Hepatocyte (in vitro differentiated cells): ENCODE measurements around the gene DOCK3.

Source experiments
- EZH2 ChIP-seq: fragments of 200-600 bp; sonication (generic); IDR thresholded peaks from 2 replicates; pipeline ENCODE4 v1.6.1; 2016; ENCODE audit warnings: antibody characterized with exemption, mild to moderate bottlenecking, borderline replicate concordance
- EZH2phosphoT487 ChIP-seq: fragments of 200-600 bp; sonication (generic); IDR thresholded peaks from one replicate; pipeline ENCODE4 v1.6.1; 2018; ENCODE audit warnings: antibody characterized with exemption, mild to moderate bottlenecking, low read depth, moderate library complexity; ENCODE audit not compliant: unreplicated experiment, severe bottlenecking

DNA sequence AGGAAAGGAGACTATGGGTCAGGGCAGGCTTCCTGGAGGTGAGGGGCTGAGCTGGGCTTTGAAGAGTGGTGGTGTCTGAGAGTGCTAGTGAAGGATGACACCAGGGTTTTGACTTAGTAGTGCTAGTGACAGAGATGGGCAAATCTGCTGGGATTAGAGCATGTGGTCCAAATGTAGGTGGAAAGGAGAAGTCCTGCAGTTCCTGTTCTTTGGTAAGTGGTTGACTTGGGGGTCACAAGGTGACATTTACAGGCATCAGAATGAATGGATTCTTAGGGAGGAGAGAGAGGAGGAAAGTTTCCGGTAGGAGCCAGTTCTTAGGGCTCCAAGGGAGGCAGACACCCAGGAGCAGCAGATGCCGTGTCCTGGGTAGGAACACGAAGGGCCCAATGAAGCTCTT, 796 bp upstream of the DOCK3 start:
- TF ChIP-seq EZH2, result no peak
- TF ChIP-seq EZH2phosphoT487, result no peak
